MM.1S (cell line): ENCODE measurements around the gene CBL.

Experiments used
- CTCF ChIP-seq: fragments of 300-600 bp; sonication (generic); IDR thresholded peaks from 2 replicates; pipeline ENCODE4 v1.5.1; 2016; ENCODE audit warnings: antibody characterized with exemption, low read length, mixed read lengths
- EZH2 ChIP-seq: fragments of 300-600 bp; sonication (generic); optimal IDR thresholded peaks from 2 replicates; pipeline ENCODE3; 2017; ENCODE audit warnings: low read depth, mild to moderate bottlenecking, antibody characterized with exemption, low read length, mixed read lengths

- TF ChIP-seq EZH2, result no peak
- TF ChIP-seq CTCF, result no peak
Observed at GRCh38 chr11:119305556-119306372, 99.6 kb downstream of the CBL start.
